Measurements from ENCODE around the gene C12orf42.

Gene C12orf42

GRCh38 chr12:103495469-103496456, at the start of gene C12orf42:
Gene C12orf42 (minus strand): TSS chr12:103495968. CDS start chr12:103478426, 17,542 bp downstream.
- H3K27ac ChIP-seq: no peak within 1 kb of the TSS
- TF ChIP-seq CTCF (IDR thresholded peaks at IDR 0.05): no peak
- H3K9me3 ChIP-seq: no peaks in the 10 kb centered on the region
- peak within 1 kb of the TSS; percentile 20 to 45 for H3K4me3 ChIP-seq
- DNase-seq: no peak
- H3K4me1 ChIP-seq: peaks cover 0 to 15% (median 11%) of the 10 kb centered on the region in 4 donors
- peaks cover 0 to 42% of the 10 kb centered on the region in 2 donors for H3K27me3 ChIP-seq
- intact Hi-C loops (cut with DNase I; ENCODE audit: low total_unique reads): no loop called here
- no peaks in the 10 kb centered on the region for H3K36me3 ChIP-seq

- Histone ChIP-seq H3K4me1 (no peaks in the 10 kb centered on the region), H3K4me3 (no peak overlapping the region), H3K27me3 (no peaks in the 10 kb centered on the region), H3K9me3 (no peaks in the 10 kb centered on the region), H3K27ac (no peak overlapping the region), H3K36me3 (no peaks in the 10 kb centered on the region)
- no peak for TF ChIP-seq CTCF (IDR thresholded peaks at IDR 0.05)
- DNase-seq: no peak
- intact Hi-C loops (cut with DNase I; ENCODE audit: low total_unique reads): loop anchor here (10.0 kb wide), 1 partner anchor 587 kb away; the partner anchor contains the start of gene ASCL1
Measured at GRCh38 chr12:103542078-103542477, 46.3 kb upstream of the C12orf42 start.

- DNase-seq: no peak
- Histone ChIP-seq H3K4me1 (no peaks in the 10 kb centered on the region), H3K27me3 (no peaks in the 10 kb centered on the region), H3K27ac (no peak overlapping the region), H3K9me3 (no peaks in the 10 kb centered on the region), H3K4me3 (no peak overlapping the region), H3K36me3 (no peaks in the 10 kb centered on the region)
- intact Hi-C loops (cut with DNase I; ENCODE audit: low total_unique reads): loop anchor here (10.0 kb wide), 1 partner anchor 586 kb away; the partner anchor contains the start of gene ASCL1
- no peak for TF ChIP-seq CTCF (IDR thresholded peaks at IDR 0.05)
Measured at GRCh38 chr12:103540319-103540718, 44.6 kb upstream of the C12orf42 start.

DNA sequence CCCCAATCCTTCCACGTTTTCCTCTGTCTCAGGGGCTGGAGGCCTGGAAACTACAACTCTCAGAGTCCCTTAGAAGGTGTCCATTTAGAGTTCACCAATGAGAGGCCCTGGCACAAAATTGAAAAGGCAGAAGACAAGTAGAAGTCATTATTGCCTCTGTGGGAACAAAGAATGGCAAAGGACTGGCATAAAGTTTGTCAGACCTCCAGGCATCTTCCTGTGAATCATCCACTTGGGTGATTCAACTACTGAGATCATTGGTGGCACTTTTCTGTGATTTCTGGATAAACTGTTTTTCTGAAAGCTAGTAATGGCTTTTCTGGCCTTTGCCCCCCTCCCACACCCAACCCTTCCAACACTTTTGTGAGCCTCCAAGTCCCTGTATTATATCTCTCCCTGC, 42.6 kb upstream of the C12orf42 start:
- Histone ChIP-seq H3K36me3 (no peaks in the 10 kb centered on the region), H3K9me3 (no peaks in the 10 kb centered on the region), H3K4me3 (no peak overlapping the region), H3K27ac (no peak overlapping the region), H3K4me1 (no peaks in the 10 kb centered on the region), H3K27me3 (no peaks in the 10 kb centered on the region)
- intact Hi-C loops (cut with DNase I; ENCODE audit: low total_unique reads): no loop called here
- no peak for TF ChIP-seq CTCF (IDR thresholded peaks at IDR 0.05)
- DNase-seq: no peak

DNA sequence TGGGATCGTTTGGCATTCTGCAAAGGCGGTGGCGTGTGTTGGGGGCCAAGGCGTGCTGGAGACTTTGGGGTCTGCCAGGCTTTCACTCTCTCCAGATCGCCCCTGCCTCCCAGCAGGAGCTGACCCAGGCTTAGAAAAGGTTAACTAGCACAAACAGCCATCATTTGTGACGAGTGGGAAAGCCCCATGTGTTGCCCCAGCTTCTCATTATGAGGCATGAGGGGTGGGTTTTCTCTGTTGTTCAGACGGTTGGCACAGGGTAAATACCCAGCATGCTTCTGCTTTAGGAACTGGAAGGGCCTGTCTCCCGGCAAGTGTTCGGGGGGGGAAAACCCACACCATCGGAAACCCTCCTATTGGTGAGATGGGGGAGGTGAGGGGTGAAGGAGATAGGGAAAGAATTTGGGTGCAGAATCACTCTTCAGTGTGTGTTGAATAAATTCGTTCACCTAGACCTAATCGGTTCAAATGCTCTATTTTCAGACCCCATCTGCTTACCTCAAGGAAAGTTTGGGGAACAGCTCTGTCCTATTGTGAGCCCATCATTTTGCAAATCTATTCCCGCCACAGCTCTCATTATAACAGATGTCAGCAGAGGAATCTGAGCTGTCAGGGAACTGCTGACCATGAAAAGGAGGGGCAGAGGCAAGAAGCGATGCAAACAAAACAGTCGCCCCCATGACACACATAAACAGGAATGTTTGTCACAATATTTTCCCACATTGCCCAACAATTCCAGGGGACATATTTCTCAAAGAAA, 34.7 kb upstream of the C12orf42 start:
- no peak for TF ChIP-seq CTCF (IDR thresholded peaks at IDR 0.05)
- Histone ChIP-seq H3K9me3 (no peaks in the 10 kb centered on the region), H3K4me3 (no peak overlapping the region), H3K27ac (no peak overlapping the region), H3K4me1 (no peaks in the 10 kb centered on the region), H3K27me3 (peaks cover 0 to 10% of the 10 kb centered on the region in 2 donors), H3K36me3 (no peaks in the 10 kb centered on the region)
- intact Hi-C loops (cut with DNase I; ENCODE audit: low total_unique reads): no loop called here
- DNase-seq: no peak

Data from tibial artery (tissue), 4 donors.